ENCODE data around the gene TET1. TPM values are rescaled to one million over a fixed set of nuclear protein-coding genes. Genes with fewer than 3 reads are reported as not detected.

TET1 gene
- total RNA-seq, 2 donors from 2014 or later, result 1.6 to 3.6 TPM

- H3K4me3 ChIP-seq, result no peak overlapping the region
- no peaks in the 10 kb centered on the region for H3K27me3 ChIP-seq
- TF ChIP-seq POLR2A (IDR thresholded peaks at IDR 0.05), result no peak
- no peak for TF ChIP-seq CTCF (IDR thresholded peaks at IDR 0.05)
- H3K27ac ChIP-seq, result no peak overlapping the region
- intact Hi-C loops (cut with DNase I), result no loop called here
- no peak for ATAC-seq
- no peaks in the 10 kb centered on the region for H3K4me1 ChIP-seq
- peaks cover 0 to 53% of the 10 kb centered on the region in 2 donors for H3K36me3 ChIP-seq (replicated peaks in 1 of 2; ENCODE audit: insufficient read depth in 1 of 2, low read depth in 2 of 2)
- H3K9me3 ChIP-seq, result no peaks in the 10 kb centered on the region
- no peak for DNase-seq
- 76 to 81% methylated on average over 6 of the region's 6 CpGs for WGBS, 2 donors
Observed at GRCh38 chr10:68742397-68742796, 182.3 kb downstream of the TET1 start.

Small RNA genes within 50 kb of the gene (small RNA-seq; reads per million reads assigned to genes)
- not detected for gene RF00019

Other genes with a start within 250 kb of the TET1 start
- 10 to 100 TPM; 24.1 to 27.7 TPM for gene HNRNPH3, start 228.3 kb upstream of the TET1 start, total RNA-seq
- 10 to 100 TPM; 32.2 to 41.2 TPM for gene PBLD, start 227.4 kb upstream of the TET1 start, total RNA-seq
- 10 to 100 TPM; 17.8 to 26.2 TPM for gene RUFY2, start 153.1 kb upstream of the TET1 start, total RNA-seq
- 1 to 10 TPM in 1 of 2 donors, under 1 TPM in 1; 0.66 to 2.3 TPM for gene DNA2, start 88.4 kb upstream of the TET1 start, total RNA-seq
- 10 to 100 TPM; 13.7 to 17.8 TPM for gene SLC25A16, start 32.8 kb upstream of the TET1 start, total RNA-seq
- 10 to 100 TPM; 30.9 to 68.6 TPM for gene CCAR1, start 160.9 kb downstream of the TET1 start, total RNA-seq